OCI-M1 (cell line): ENCODE measurements around the gene ABCD1.
"Not testable (repeated sequence)": the region's sequence is repeated elsewhere in the genome, so short reads cannot be mapped to it uniquely, and the experiment has no call there.

Experiments
- DNase-seq: peaks from one replicate; lab custom pipeline; 2025; lab: John Stamatoyannopoulos, UW

The ABCD1 gene

GRCh38 chrX:153724252-153725038, at the start of gene ABCD1, which contains the start of gene BCAP31:
ABCD1 (plus strand) TSS chrX:153724856; CDS start chrX:153725267, 411 bp downstream.
BCAP31 (minus strand) TSS chrX:153724387; CDS start chrX:153723244, 1,143 bp downstream.
- DNase-seq, result peak; percentile 98

- no peak for DNase-seq
Measured at GRCh38 chrX:153681175-153681574, 43.5 kb upstream of the ABCD1 start.

GRCh38 chrX:153683486-153683885, 41.2 kb upstream of the ABCD1 start:
- not testable (repeated sequence) for DNase-seq

GRCh38 chrX:153684467-153685155, 40.0 kb upstream of the ABCD1 start:
- no peak for DNase-seq

- no peak for DNase-seq
Measured at GRCh38 chrX:153685156-153685536, 39.5 kb upstream of the ABCD1 start.

GRCh38 chrX:153685751-153686696, 38.6 kb upstream of the ABCD1 start:
- DNase-seq, result peak; percentile 37

- peak; percentile 35 for DNase-seq
Measured at GRCh38 chrX:153686711-153687110, 37.9 kb upstream of the ABCD1 start.

GRCh38 chrX:153687121-153688039, 37.3 kb upstream of the ABCD1 start, which contains the start of gene SLC6A8:
SLC6A8 (plus strand) TSS chrX:153687926; CDS start chrX:153688575, 649 bp downstream.
- peak; percentile 59 for DNase-seq

- DNase-seq, result no peak
Measured at GRCh38 chrX:153688071-153688470, 36.6 kb upstream of the ABCD1 start.

- DNase-seq, result no peak
Measured at GRCh38 chrX:153688506-153688905, 36.1 kb upstream of the ABCD1 start.

- no peak for DNase-seq
Measured at GRCh38 chrX:153688911-153689590, 35.6 kb upstream of the ABCD1 start.

GRCh38 chrX:153689654-153690465, 34.8 kb upstream of the ABCD1 start:
- DNase-seq, result peak; percentile 3

GRCh38 chrX:153690466-153690865, 34.2 kb upstream of the ABCD1 start:
- no peak for DNase-seq

- not testable (repeated sequence) for DNase-seq
Measured at GRCh38 chrX:153691032-153691827, 33.4 kb upstream of the ABCD1 start.

- DNase-seq, result no peak
Measured at GRCh38 chrX:153692003-153692402, 32.7 kb upstream of the ABCD1 start.

- no peak for DNase-seq
Measured at GRCh38 chrX:153692611-153693156, 32.0 kb upstream of the ABCD1 start.

GRCh38 chrX:153693216-153694086, 31.2 kb upstream of the ABCD1 start:
- DNase-seq, result no peak
